K562 (cell line): ENCODE data around the gene OR11A1. TPM values are rescaled to one million over a fixed set of nuclear protein-coding genes. Genes with fewer than 3 reads are reported as not detected.
"Not testable (repeated sequence)": the region's sequence is repeated elsewhere in the genome, so short reads cannot be mapped to it uniquely, and the experiment has no call there.

ENCODE experiments used
- ATAC-seq: fragments of 200-7000 bp; cut with Tn5 transposase; 3 replicates; pipeline ENCODE4 v1.9.1; 2020; ENCODE audit warnings: moderate library complexity
- BruUV-seq: library from RNA; stranded (reverse); fragments of 400-500 nt; replicated peaks from 2 replicates; lab custom pipeline; 2021; lab: Mats Ljungman, UMichigan
- CTCF ChIA-PET: fragments of 300-600 bp; formaldehyde crosslinking; extraction: SDS; loops from one replicate; lab custom pipeline; 2021; ENCODE audit warnings: low intra/inter-chr PET ratio; lab: Yijun Ruan, JAX
- POLR2A ChIA-PET: fragments of 300-600, 350-650 bp; sonication (Branson Sonifier 250); formaldehyde crosslinking; extraction: SDS; loops from one replicate; lab custom pipeline; 2021; ENCODE audit warnings: antibody characterized with exemption, inconsistent platforms; lab: Yijun Ruan, JAX
- DNase-seq, 4 experiments: peaks; one replicate each; pipeline versions ENCODE4 v3.0.0 to v3.0.0-alpha.2; 2011 to 2018; ENCODE audit warnings: low spot score in 3 of 4, mixed read lengths in 3 of 4; ENCODE audit errors: extremely low read depth in 1 of 4
- FAIRE-seq: peaks from 2 replicates; lab custom pipeline; 2011; peaks lifted over from hg19 to GRCh38; lab: Jason Lieb, UNC
- H2AFZ ChIP-seq: 2 replicates; pipeline ENCODE4 v1.6.0; 2011; ENCODE audit warnings: low read depth, low read length, control low read depth, inconsistent platforms
- H3K27ac ChIP-seq: fragments of 200-600 bp; 3 replicates; pipeline ENCODE4 v1.8.0; 2011; ENCODE audit warnings: low read depth, mild to moderate bottlenecking, control low read depth, inconsistent platforms, low read length, moderate library complexity, mixed read lengths; ENCODE audit errors: extremely low read depth
- H3K27me3 ChIP-seq, 2 experiments: fragments of 300-600 bp in 1 of 2; 2 replicates in 1 of 2; 3 replicates in 1 of 2; pipeline versions ENCODE4 v1.6.0 to v1.8.0; 2011; ENCODE audit warnings: inconsistent platforms in 2 of 2, low read length in 2 of 2, mild to moderate bottlenecking in 1 of 2, mixed read lengths in 1 of 2, moderate library complexity in 1 of 2; ENCODE audit not compliant: control insufficient read depth in 2 of 2, insufficient read depth in 2 of 2
- H3K36me3 ChIP-seq: fragments of 300-600 bp; 3 replicates; pipeline ENCODE4 v1.8.0; 2011; ENCODE audit warnings: mild to moderate bottlenecking, low read length, inconsistent platforms; ENCODE audit not compliant: control insufficient read depth, insufficient read depth
- H3K4me1 ChIP-seq, 2 experiments: fragments of 200-600 bp in 1 of 2; replicated peaks in 1 of 2; 2 replicates in 1 of 2; 3 replicates in 1 of 2; pipeline versions ENCODE4 v1.5.1 to v1.8.0; 2011; ENCODE audit warnings: inconsistent platforms in 2 of 2, low read length in 2 of 2, mild to moderate bottlenecking in 1 of 2, mixed read lengths in 1 of 2, moderate library complexity in 1 of 2; ENCODE audit not compliant: control insufficient read depth in 2 of 2, insufficient read depth in 2 of 2
- H3K4me2 ChIP-seq: 2 replicates; pipeline ENCODE4 v1.6.1; 2011; ENCODE audit warnings: low read length, control low read depth, inconsistent platforms, mixed read lengths; ENCODE audit not compliant: insufficient read depth
- H3K4me3 ChIP-seq: fragments of 200-600 bp; sonication (generic), shearing (Covaris generic); 2 replicates; pipeline ENCODE4 v1.5.1; 2016; ENCODE audit warnings: control low read depth, inconsistent platforms
- H3K79me2 ChIP-seq: fragments of 200-600 bp; 3 replicates; pipeline ENCODE4 v1.8.0; 2011; ENCODE audit warnings: low read length, inconsistent platforms; ENCODE audit not compliant: control insufficient read depth, insufficient read depth
- H3K9ac ChIP-seq, 2 experiments: 2 replicates each; pipeline versions ENCODE4 v1.6.0 to v1.6.1; 2011; ENCODE audit warnings: low read depth in 2 of 2, low read length in 2 of 2, control low read depth in 1 of 2, inconsistent platforms in 1 of 2, mild to moderate bottlenecking in 1 of 2, mixed read lengths in 1 of 2; ENCODE audit not compliant: insufficient read depth in 1 of 2
- H3K9me1 ChIP-seq: one replicate; pipeline ENCODE4 v1.6.0; 2011; ENCODE audit warnings: inconsistent platforms, mild to moderate bottlenecking, low read length, moderate library complexity; ENCODE audit not compliant: control insufficient read depth, insufficient read depth
- H3K9me3 ChIP-seq: replicated peaks from 2 replicates; pipeline ENCODE4 v1.5.1; 2011; ENCODE audit warnings: low read depth, low read length, inconsistent platforms; ENCODE audit not compliant: control insufficient read depth, insufficient read depth
- H4K20me1 ChIP-seq: replicated peaks from 2 replicates; pipeline ENCODE4 v1.6.1; 2011; ENCODE audit warnings: low read length, inconsistent platforms, mixed read lengths; ENCODE audit not compliant: control insufficient read depth, insufficient read depth
- CTCF ChIP-seq, 3 experiments: IDR thresholded peaks in 2 of 3; conservative IDR thresholded peaks in 1 of 3; 2 replicates each; pipeline ENCODE4 v1.5.1; 2011 to 2012; ENCODE audit warnings: low read length in 3 of 3, mild to moderate bottlenecking in 3 of 3, control low read depth in 2 of 3, improper control_type of control experiment in 1 of 3, inconsistent platforms in 1 of 3, low read depth in 1 of 3, mixed read lengths in 1 of 3, moderate library complexity in 1 of 3; ENCODE audit not compliant: insufficient read depth in 2 of 3
- CXXC5 ChIP-seq: fragments of 250-450 bp; sonication (Bioruptor Pico); IDR thresholded peaks from 2 replicates; pipeline ENCODE4 v1.8.0; 2022; ENCODE audit warnings: inconsistent platforms, mild to moderate bottlenecking, moderate library complexity
- GATA2 ChIP-seq: sonication (generic); formaldehyde crosslinking; IDR thresholded peaks from 2 replicates; pipeline ENCODE4 v1.4.0; 2020; ENCODE audit warnings: mild to moderate bottlenecking, missing genetic modification reagents
- MAFG ChIP-seq: fragments of 450-650 bp; conservative IDR thresholded peaks from 2 replicates; pipeline ENCODE4 v1.6.1; 2016; ENCODE audit warnings: missing genetic modification characterization, missing compliant biosample characterization
- MAZ ChIP-seq, 2 experiments: fragments of 450-650 bp in 1 of 2; sonication (generic) in 1 of 2; formaldehyde crosslinking; IDR thresholded peaks in 1 of 2; conservative IDR thresholded peaks in 1 of 2; 2 replicates each; pipeline versions ENCODE4 v1.4.0 to v1.5.0; 2020; ENCODE audit warnings: mild to moderate bottlenecking in 1 of 2, missing genetic modification reagents in 1 of 2
- RAD21 ChIP-seq, 2 experiments: fragments of 250-450 bp in 1 of 2; fragments of 450-650 bp in 1 of 2; sonication (Bioruptor Pico) in 1 of 2; formaldehyde crosslinking in 1 of 2; IDR thresholded peaks in 1 of 2; conservative IDR thresholded peaks in 1 of 2; 2 replicates each; pipeline versions ENCODE4 v1.4.0 to v1.8.0; 2020 to 2022; ENCODE audit warnings: mild to moderate bottlenecking in 2 of 2, moderate library complexity in 1 of 2
- SMC3 ChIP-seq: conservative IDR thresholded peaks from 2 replicates; pipeline ENCODE4 v1.6.1; 2011; ENCODE audit warnings: low read depth, low read length, improper control_type of control experiment; ENCODE audit not compliant: insufficient read depth
- WGBS: fragments of 100-300 bp; shearing (Covaris generic); methylation state at CpG from one replicate; pipeline ENCODE4 v1.1.6; 2016; ENCODE audit warnings: low coverage, mixed read lengths; ENCODE audit not compliant: insufficient coverage; ENCODE audit errors: missing lambda C conversion rate; 5-methylcytosine and 5-hydroxymethylcytosine counted together
- in situ Hi-C: fragments of 300-500 bp; cut with MboI; formaldehyde crosslinking; loops from 4 replicates; pipeline ENCODE4 v1.15.0; 2018; ENCODE audit warnings: inconsistent platforms, mixed read lengths
- intact Hi-C: fragments of 100-400 bp; cut with micrococcal nuclease; formaldehyde crosslinking; loops from 2 replicates; pipeline ENCODE4 v1.14.2; 2022
- polyA plus RNA-seq, 8 experiments: library from polyadenylated mRNA; depleted of rRNA in 4 of 8; stranded (reverse) in 5 of 8; unstranded in 3 of 8; fragments of >200 nt; fragmentation: Nextera tagmentation in 2 of 8; fragmentation: Illumina TruSeq in 1 of 8; extraction: Ambion mirVana in 2 of 8; extraction: Trizol in 1 of 8; gene quantifications; 2 replicates each; pipeline versions ENCODE4 v1.2.1 to v1.2.3, GENCODE V29; 2011 to 2014; ENCODE audit warnings: inconsistent platforms in 1 of 8, missing spikeins in 1 of 8
- total RNA-seq, 7 experiments: library from RNA; depleted of rRNA in 6 of 7; stranded (reverse); fragments of >200 nt in 6 of 7; fragmentation: Illumina TruSeq in 2 of 7; extraction: Trizol in 2 of 7; gene quantifications; 2 replicates each; pipeline versions ENCODE4 v1.2.1 to v1.2.3, GENCODE V29; 2011 to 2021; ENCODE audit warnings: low replicate concordance in 1 of 7
- TF ChIP-seq, protein P1 (sequence below): sonication (generic); formaldehyde crosslinking; IDR thresholded peaks from 2 replicates; pipeline ENCODE4 v1.8.0; 2022; ENCODE audit warnings: missing genetic modification reagents, mild to moderate bottlenecking, moderate library complexity, borderline replicate concordance
- TF ChIP-seq, protein P2 (sequence below), 2 experiments: fragments of 450-650 bp; formaldehyde crosslinking in 1 of 2; IDR thresholded peaks; 2 replicates each; pipeline versions ENCODE4 v1.4.0 to v1.6.1; 2014 to 2020; ENCODE audit warnings: mild to moderate bottlenecking in 2 of 2, borderline replicate concordance in 1 of 2, low read depth in 1 of 2

Gene OR11A1
- total and polyA plus RNA-seq, 9 of the 15 experiments (the other 6 are each of a cell fraction or from before 2014, with no cell fraction given) = not detected

GRCh38 chr6:29436730-29437129 lies 20.1 kb downstream of the OR11A1 start:
- intact Hi-C loops = loop anchor here (1.0 to 5.0 kb wide), 3 partner anchors 81 to 216 kb away; no protein-coding TSS in a partner anchor
- DNase-seq = peak in 2 of 4 experiments; percentile 35 to 71
- Histone ChIP-seq H3K27me3 (peaks cover 0 to 15% of the 10 kb centered on the region in 2 experiments; a peak in 3 of 5 replicates), H2AFZ (0 out of 2 replicates have a peak overlapping the region, but pooled peaks have one; percentile 27)
- H3K36me3 ChIP-seq, POLR2A ChIA-PET, BruUV-seq, H3K27ac ChIP-seq, in situ Hi-C loops, H3K4me3 ChIP-seq, H3K4me2 ChIP-seq, H3K9ac ChIP-seq, H3K9me1 ChIP-seq, H4K20me1 ChIP-seq, H3K9me3 ChIP-seq, H3K79me2 ChIP-seq, H3K4me1 ChIP-seq: not testable (repeated sequence)
- ATAC-seq = peak; percentile 95
- FAIRE-seq = peak; percentile 80
- WGBS = under 1% methylated on average over 18 of the region's 18 CpGs
- CTCF ChIA-PET = interaction anchor here (0.7 to 1.2 kb wide), 4 partner anchors 153 to 316 kb away, joined by 3 read pairs; no protein-coding TSS in a partner anchor
- TF ChIP-seq CTCF (IDR thresholded peaks at IDR 0.05 in 2 of 3, conservative IDR thresholded peaks at IDR 0.05 in 1 of 3; ENCODE audit: insufficient read depth in 2 of 3, low read depth in 1 of 3, low read length in 3 of 3) (peak; percentile 53 to 73 (median 55)), RAD21 (CRISPR knock-in tag; conservative IDR thresholded peaks at IDR 0.05 in 1 of 2, IDR thresholded peaks at IDR 0.05 in 1 of 2) (peak; percentile 89 to 99), SMC3 (peak; percentile 42; the same call in 1 of the 2 replicates), GATA2 (CRISPR knock-in tag) (0 out of 2 replicates have a peak, but pooled peaks have one; percentile 45), MAFG (tag) (0 out of 2 replicates have a peak, but pooled peaks have one; percentile 22), CXXC5 (CRISPR knock-in tag) (peak; percentile 58), MAZ (CRISPR knock-in tag; conservative IDR thresholded peaks at IDR 0.05 in 1 of 2, IDR thresholded peaks at IDR 0.05 in 1 of 2) (0 out of 4 replicates have a peak, but pooled peaks of 1 of the 2 experiments have one; percentile 20)
- TF ChIP-seq, protein P1, sequence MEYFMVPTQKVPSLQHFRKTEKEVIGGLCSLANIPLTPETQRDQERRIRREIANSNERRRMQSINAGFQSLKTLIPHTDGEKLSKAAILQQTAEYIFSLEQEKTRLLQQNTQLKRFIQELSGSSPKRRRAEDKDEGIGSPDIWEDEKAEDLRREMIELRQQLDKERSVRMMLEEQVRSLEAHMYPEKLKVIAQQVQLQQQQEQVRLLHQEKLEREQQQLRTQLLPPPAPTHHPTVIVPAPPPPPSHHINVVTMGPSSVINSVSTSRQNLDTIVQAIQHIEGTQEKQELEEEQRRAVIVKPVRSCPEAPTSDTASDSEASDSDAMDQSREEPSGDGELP (CRISPR knock-in tag) = peak; percentile 29; the same call in 1 of the 2 replicates
- TF ChIP-seq, protein P2, sequence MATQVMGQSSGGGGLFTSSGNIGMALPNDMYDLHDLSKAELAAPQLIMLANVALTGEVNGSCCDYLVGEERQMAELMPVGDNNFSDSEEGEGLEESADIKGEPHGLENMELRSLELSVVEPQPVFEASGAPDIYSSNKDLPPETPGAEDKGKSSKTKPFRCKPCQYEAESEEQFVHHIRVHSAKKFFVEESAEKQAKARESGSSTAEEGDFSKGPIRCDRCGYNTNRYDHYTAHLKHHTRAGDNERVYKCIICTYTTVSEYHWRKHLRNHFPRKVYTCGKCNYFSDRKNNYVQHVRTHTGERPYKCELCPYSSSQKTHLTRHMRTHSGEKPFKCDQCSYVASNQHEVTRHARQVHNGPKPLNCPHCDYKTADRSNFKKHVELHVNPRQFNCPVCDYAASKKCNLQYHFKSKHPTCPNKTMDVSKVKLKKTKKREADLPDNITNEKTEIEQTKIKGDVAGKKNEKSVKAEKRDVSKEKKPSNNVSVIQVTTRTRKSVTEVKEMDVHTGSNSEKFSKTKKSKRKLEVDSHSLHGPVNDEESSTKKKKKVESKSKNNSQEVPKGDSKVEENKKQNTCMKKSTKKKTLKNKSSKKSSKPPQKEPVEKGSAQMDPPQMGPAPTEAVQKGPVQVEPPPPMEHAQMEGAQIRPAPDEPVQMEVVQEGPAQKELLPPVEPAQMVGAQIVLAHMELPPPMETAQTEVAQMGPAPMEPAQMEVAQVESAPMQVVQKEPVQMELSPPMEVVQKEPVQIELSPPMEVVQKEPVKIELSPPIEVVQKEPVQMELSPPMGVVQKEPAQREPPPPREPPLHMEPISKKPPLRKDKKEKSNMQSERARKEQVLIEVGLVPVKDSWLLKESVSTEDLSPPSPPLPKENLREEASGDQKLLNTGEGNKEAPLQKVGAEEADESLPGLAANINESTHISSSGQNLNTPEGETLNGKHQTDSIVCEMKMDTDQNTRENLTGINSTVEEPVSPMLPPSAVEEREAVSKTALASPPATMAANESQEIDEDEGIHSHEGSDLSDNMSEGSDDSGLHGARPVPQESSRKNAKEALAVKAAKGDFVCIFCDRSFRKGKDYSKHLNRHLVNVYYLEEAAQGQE (IDR thresholded peaks at IDR 0.05; ENCODE audit: borderline replicate concordance) = peak; percentile 84; the same call in 1 of the 2 replicates
- TF ChIP-seq, protein P2 (CRISPR knock-in tag; IDR thresholded peaks at IDR 0.05; ENCODE audit: low read depth) = not testable (repeated sequence)
